ENCODE measurements around the gene RNF166.

RNF166 gene

GRCh38 chr16:88706229-88706964 is at the start of gene RNF166, which contains the start of gene CTU2:
Gene RNF166 (minus strand): TSS chr16:88706408. CDS start chr16:88706325, 83 bp downstream.
Gene CTU2 (plus strand): TSS chr16:88706503. CDS start chr16:88706531, 28 bp downstream.
- in situ Hi-C loops (cut with MboI; ENCODE audit: low sequenced_read_pairs), result no loop called here

GRCh38 chr16:88754912-88755744 is 48.9 kb upstream of the RNF166 start:
- in situ Hi-C loops (cut with MboI; ENCODE audit: low sequenced_read_pairs), result no loop called here

GRCh38 chr16:88754109-88754911 is 48.1 kb upstream of the RNF166 start:
- in situ Hi-C loops (cut with MboI; ENCODE audit: low sequenced_read_pairs), result no loop called here

- in situ Hi-C loops (cut with MboI; ENCODE audit: low sequenced_read_pairs), result no loop called here
These were observed 47.4 kb upstream of the RNF166 start for GRCh38 chr16:88753602-88754001.

- in situ Hi-C loops (cut with MboI; ENCODE audit: low sequenced_read_pairs), result no loop called here
These were observed 47.0 kb upstream of the RNF166 start for GRCh38 chr16:88753191-88753590.

GRCh38 chr16:88752386-88753002 is 46.3 kb upstream of the RNF166 start:
- in situ Hi-C loops (cut with MboI; ENCODE audit: low sequenced_read_pairs), result no loop called here

- in situ Hi-C loops (cut with MboI; ENCODE audit: low sequenced_read_pairs), result no loop called here
These were observed 44.6 kb upstream of the RNF166 start for GRCh38 chr16:88750854-88751253.

GRCh38 chr16:88749358-88749757 is 43.1 kb upstream of the RNF166 start:
- in situ Hi-C loops (cut with MboI; ENCODE audit: low sequenced_read_pairs), result no loop called here

- in situ Hi-C loops (cut with MboI; ENCODE audit: low sequenced_read_pairs), result no loop called here
These were observed 42.2 kb upstream of the RNF166 start for GRCh38 chr16:88748364-88748763.

GRCh38 chr16:88747588-88748301 is 41.5 kb upstream of the RNF166 start:
- in situ Hi-C loops (cut with MboI; ENCODE audit: low sequenced_read_pairs), result no loop called here

GRCh38 chr16:88746506-88746905 is 40.3 kb upstream of the RNF166 start:
- in situ Hi-C loops (cut with MboI; ENCODE audit: low sequenced_read_pairs), result no loop called here

- in situ Hi-C loops (cut with MboI; ENCODE audit: low sequenced_read_pairs), result no loop called here
These were observed 38.6 kb upstream of the RNF166 start for GRCh38 chr16:88744577-88745521.

GRCh38 chr16:88743693-88744576 is 37.7 kb upstream of the RNF166 start:
- in situ Hi-C loops (cut with MboI; ENCODE audit: low sequenced_read_pairs), result no loop called here

GRCh38 chr16:88742896-88743605 is 36.8 kb upstream of the RNF166 start:
- in situ Hi-C loops (cut with MboI; ENCODE audit: low sequenced_read_pairs), result no loop called here

GRCh38 chr16:88741368-88741767 is 35.2 kb upstream of the RNF166 start:
- in situ Hi-C loops (cut with MboI; ENCODE audit: low sequenced_read_pairs), result no loop called here

GRCh38 chr16:88740727-88741055 is 34.5 kb upstream of the RNF166 start:
- in situ Hi-C loops (cut with MboI; ENCODE audit: low sequenced_read_pairs), result no loop called here

GRCh38 chr16:88739977-88740726 is 33.9 kb upstream of the RNF166 start:
- in situ Hi-C loops (cut with MboI; ENCODE audit: low sequenced_read_pairs), result no loop called here

All from HL-60/S4 treated with phorbol 12-myristate 13-acetate at 8.2 ng/mL for 4 days and 3 days (cell line).